GM23338 (cell line): Measurements from ENCODE around the gene CTF1. TPM values are rescaled to one million over a fixed set of nuclear protein-coding genes. Genes with fewer than 3 reads are reported as not detected.

ENCODE experiments used
- ATAC-seq: fragments of 200-7000 bp; cut with Tn5 transposase; 3 replicates; pipeline ENCODE4 v1.9.1; 2020
- DNase-seq: peaks from one replicate; pipeline ENCODE4 v3.0.0-alpha.2; 2015; ENCODE audit warnings: low spot score
- H2AFZ ChIP-seq: fragments of 200-600 bp; sonication (generic); 2 replicates; pipeline ENCODE4 v1.8.0; 2016; ENCODE audit warnings: antibody characterized with exemption, mild to moderate bottlenecking, moderate library complexity
- H3F3A ChIP-seq: fragments of 200-600 bp; sonication (generic); replicated peaks from 2 replicates; pipeline ENCODE4 v1.8.0; 2017; ENCODE audit warnings: antibody characterized with exemption, mixed run types, low read depth
- H3K27ac ChIP-seq: fragments of 200-600 bp; sonication (generic); 2 replicates; pipeline ENCODE4 v1.6.1; 2016; ENCODE audit warnings: low read depth
- H3K27me3 ChIP-seq: fragments of 200-600 bp; sonication (generic); 2 replicates; pipeline ENCODE4 v1.8.0; 2016; ENCODE audit warnings: mild to moderate bottlenecking, mixed run types, moderate library complexity; ENCODE audit not compliant: insufficient read depth
- H3K36me3 ChIP-seq: fragments of 200-600 bp; sonication (generic); 2 replicates; pipeline ENCODE4 v1.8.0; 2016; ENCODE audit warnings: mild to moderate bottlenecking; ENCODE audit not compliant: insufficient read depth
- H3K4me1 ChIP-seq: fragments of 200-600 bp; sonication (generic); 2 replicates; pipeline ENCODE4 v1.8.0; 2016; ENCODE audit warnings: mild to moderate bottlenecking, moderate library complexity; ENCODE audit not compliant: insufficient read depth
- H3K4me2 ChIP-seq: fragments of 200-600 bp; sonication (generic); 2 replicates; pipeline ENCODE4 v1.7.1; 2017; ENCODE audit warnings: mixed run types
- H3K4me3 ChIP-seq: fragments of 200-600 bp; sonication (generic); 2 replicates; pipeline ENCODE4 v1.6.1; 2016; ENCODE audit warnings: mixed run types
- H3K79me2 ChIP-seq: fragments of 200-600 bp; sonication (generic); replicated peaks from 2 replicates; pipeline ENCODE4 v1.8.0; 2017; ENCODE audit warnings: mild to moderate bottlenecking; ENCODE audit not compliant: insufficient read depth
- H3K9me2 ChIP-seq: fragments of 200-600 bp; sonication (generic); 2 replicates; pipeline ENCODE4 v1.8.0; 2017; ENCODE audit not compliant: insufficient read depth
- H4K20me1 ChIP-seq: fragments of 200-600 bp; sonication (generic); replicated peaks from 2 replicates; pipeline ENCODE4 v1.8.0; 2017; ENCODE audit warnings: mild to moderate bottlenecking; ENCODE audit not compliant: insufficient read depth
- H3K27ac Mint-ChIP-seq: 2 replicates; pipeline ENCODE4 v1.8.0; 2020; ENCODE audit warnings: inconsistent platforms, mild to moderate bottlenecking, moderate library complexity, mixed read lengths
- H3K27me3 Mint-ChIP-seq: 3 replicates; pipeline ENCODE4 v1.8.0; 2022; ENCODE audit warnings: low read depth, mild to moderate bottlenecking, moderate library complexity, mixed read lengths, inconsistent platforms; ENCODE audit not compliant: insufficient read depth, poor library complexity
- H3K36me3 Mint-ChIP-seq: 3 replicates; pipeline ENCODE4 v1.8.0; 2021; ENCODE audit warnings: low read depth, mild to moderate bottlenecking, inconsistent platforms, moderate library complexity, mixed read lengths
- H3K4me1 Mint-ChIP-seq: 3 replicates; pipeline ENCODE4 v1.8.0; 2020; ENCODE audit warnings: mild to moderate bottlenecking, inconsistent platforms, mixed read lengths
- H3K4me3 Mint-ChIP-seq: 3 replicates; pipeline ENCODE4 v1.8.0; 2021; ENCODE audit warnings: moderate library complexity, mild to moderate bottlenecking, inconsistent platforms, mixed read lengths
- H3K9me3 Mint-ChIP-seq: 3 replicates; pipeline ENCODE4 v1.8.0; 2020; ENCODE audit warnings: moderate library complexity, mild to moderate bottlenecking, inconsistent platforms, mixed read lengths
- CREB1 ChIP-seq: fragments of 250-450 bp; sonication (Bioruptor Pico); IDR thresholded peaks from 2 replicates; pipeline ENCODE4 v1.5.0; 2020; ENCODE audit warnings: low read depth, mild to moderate bottlenecking, moderate library complexity
- CTCF ChIP-seq, 2 experiments: fragments of 200-600 bp in 1 of 2; sonication (generic) in 1 of 2; conservative IDR thresholded peaks; 2 replicates each; pipeline versions ENCODE4 v1.5.1 to v1.6.1; 2016 to 2017; ENCODE audit warnings: antibody characterized with exemption in 2 of 2, low read depth in 2 of 2, mild to moderate bottlenecking in 2 of 2, moderate library complexity in 1 of 2
- ETS1 ChIP-seq: IDR thresholded peaks from 2 replicates; pipeline ENCODE4 v1.6.1; 2016; ENCODE audit warnings: antibody characterized with exemption
- EZH2 ChIP-seq: fragments of 200-600 bp; sonication (generic); IDR thresholded peaks from one replicate; pipeline ENCODE4 v1.8.0; 2017; ENCODE audit warnings: antibody characterized with exemption, mild to moderate bottlenecking, low read depth; ENCODE audit not compliant: unreplicated experiment
- EZH2phosphoT487 ChIP-seq: fragments of 200-600 bp; sonication (generic); IDR thresholded peaks from one replicate; pipeline ENCODE4 v1.8.1; 2018; ENCODE audit warnings: antibody characterized with exemption; ENCODE audit not compliant: unreplicated experiment
- JUNB ChIP-seq: IDR thresholded peaks from one replicate; pipeline ENCODE4 v1.6.1; 2016; ENCODE audit warnings: antibody characterized with exemption; ENCODE audit not compliant: unreplicated experiment
- NANOG ChIP-seq: IDR thresholded peaks from 2 replicates; pipeline ENCODE4 v1.6.1; 2016; ENCODE audit warnings: antibody characterized with exemption, borderline replicate concordance
- POLR2AphosphoS5 ChIP-seq: IDR thresholded peaks from 2 replicates; pipeline ENCODE4 v1.6.1; 2016; ENCODE audit warnings: antibody characterized with exemption, low read depth
- REST ChIP-seq: IDR thresholded peaks from one replicate; pipeline ENCODE4 v1.6.1; 2018; ENCODE audit warnings: antibody characterized with exemption; ENCODE audit not compliant: unreplicated experiment
- STAT1 ChIP-seq: IDR thresholded peaks from one replicate; pipeline ENCODE4 v1.6.1; 2016; ENCODE audit warnings: antibody characterized with exemption; ENCODE audit not compliant: unreplicated experiment
- ZNF114 ChIP-seq: fragments of 250-450 bp; sonication (Bioruptor Pico); IDR thresholded peaks from 2 replicates; pipeline ENCODE4 v1.5.0; 2020; ENCODE audit warnings: mild to moderate bottlenecking, moderate library complexity
- ZNF331 ChIP-seq: fragments of 250-450 bp; sonication (Bioruptor Pico); IDR thresholded peaks from 2 replicates; pipeline ENCODE4 v1.5.0; 2020; ENCODE audit warnings: low read depth, mild to moderate bottlenecking, moderate library complexity
- ZNF462 ChIP-seq: fragments of 250-450 bp; sonication (Bioruptor Pico); IDR thresholded peaks from 2 replicates; pipeline ENCODE4 v1.5.0; 2020; ENCODE audit warnings: mild to moderate bottlenecking, moderate library complexity
- polyA plus RNA-seq: library from polyadenylated mRNA; unstranded; fragments of >200 nt; fragmentation: Nextera tagmentation; extraction: Ambion mirVana; gene quantifications from 2 replicates; pipeline ENCODE4 v1.2.1, GENCODE V29; 2016
- total RNA-seq: library from RNA; depleted of rRNA; stranded (reverse); fragments of >200 nt; shearing (Covaris generic); gene quantifications from 2 replicates; pipeline ENCODE4 v1.2.3, GENCODE V29; 2014

The CTF1 gene
- total and polyA plus RNA-seq, 2 experiments from 2014 or later, result 0.24 to 0.52 TPM

- no peak overlapping the region for H3K4me3 Mint-ChIP-seq
- no peak overlapping the region for H3K27ac Mint-ChIP-seq
- peaks cover 23% of the 10 kb centered on the region for H3K36me3 Mint-ChIP-seq
- H2AFZ ChIP-seq, result no peak overlapping the region
- H3K27ac ChIP-seq, result no peak overlapping the region
- no peaks in the 10 kb centered on the region for H3K9me2 ChIP-seq
- peaks cover 7% of the 10 kb centered on the region for H3K27me3 Mint-ChIP-seq
- no peaks in the 10 kb centered on the region; the same call in 1 of the 2 replicates for H4K20me1 ChIP-seq
- H3K4me3 ChIP-seq, result no peak overlapping the region
- no peaks in the 10 kb centered on the region for H3F3A ChIP-seq
- ATAC-seq, result no peak
- H3K27me3 ChIP-seq, result no peaks in the 10 kb centered on the region
- no peaks in the 10 kb centered on the region for H3K4me1 ChIP-seq
- no peaks in the 10 kb centered on the region for H3K36me3 ChIP-seq
- peaks cover 7% of the 10 kb centered on the region; the same call in 2 of the 3 replicates for H3K4me1 Mint-ChIP-seq
- H3K4me2 ChIP-seq, result no peak overlapping the region
- H3K79me2 ChIP-seq, result no peaks in the 10 kb centered on the region
- DNase-seq, result no peak
- TF ChIP-seq ZNF462 (CRISPR knock-in tag) (no peak), POLR2AphosphoS5 (no peak), CTCF (conservative IDR thresholded peaks at IDR 0.05; ENCODE audit: low read depth in 2 of 2) (no peak), EZH2 (no peak), CREB1 (no peak), JUNB (no peak), NANOG (no peak), REST (no peak), STAT1 (no peak), ZNF114 (CRISPR knock-in tag) (no peak), ETS1 (no peak), ZNF331 (CRISPR knock-in tag) (no peak), EZH2phosphoT487 (no peak)
- no peaks in the 10 kb centered on the region for H3K9me3 Mint-ChIP-seq
Measured at GRCh38 chr16:30886145-30886544, 10.3 kb upstream of the CTF1 start.
